ENCODE data around the gene C1GALT1.
"Not testable (repeated sequence)": the region's sequence is repeated elsewhere in the genome, so short reads cannot be mapped to it uniquely, and the experiment has no call there.

The C1GALT1 gene

DNA sequence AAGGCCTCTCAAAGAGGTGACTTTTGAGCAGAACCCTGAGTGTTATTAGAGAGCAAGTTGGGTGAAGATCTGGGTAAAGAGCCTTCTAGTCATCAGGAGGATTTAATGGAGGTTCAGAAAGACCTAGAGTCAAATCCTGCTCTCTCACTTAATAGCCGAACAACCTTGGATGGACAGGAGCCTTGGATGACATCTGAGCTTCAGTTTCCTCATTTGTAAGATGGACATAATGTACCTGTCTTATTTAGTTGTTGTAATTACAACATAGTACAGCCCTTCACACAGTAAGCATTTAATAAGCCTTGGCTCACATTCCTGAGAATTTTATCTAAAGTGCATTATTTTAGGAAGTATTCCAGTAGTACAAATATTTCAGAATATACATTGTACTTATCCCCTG lies 57.0 kb downstream of the C1GALT1 start:
- DNase-seq, result no peak

DNA sequence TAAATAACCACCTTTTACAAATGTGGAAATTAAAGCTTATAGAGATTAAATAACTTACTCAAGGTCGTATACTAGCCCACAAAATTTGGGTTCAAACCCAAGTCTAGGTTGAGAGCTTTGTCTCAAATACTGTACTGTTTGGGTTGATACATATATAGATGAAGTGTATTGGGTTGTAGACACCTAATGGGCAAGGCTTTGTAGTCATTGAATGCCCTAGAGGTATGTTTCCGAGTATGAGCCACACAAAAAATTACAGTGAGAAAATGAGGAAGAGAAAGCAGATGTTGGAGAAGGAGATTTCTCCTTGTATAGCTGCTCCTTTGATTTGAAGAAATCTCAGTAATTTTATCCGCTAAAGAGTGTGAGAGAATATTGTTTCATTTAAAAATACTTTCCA lies 60.6 kb downstream of the C1GALT1 start:
- no peak for DNase-seq

DNA sequence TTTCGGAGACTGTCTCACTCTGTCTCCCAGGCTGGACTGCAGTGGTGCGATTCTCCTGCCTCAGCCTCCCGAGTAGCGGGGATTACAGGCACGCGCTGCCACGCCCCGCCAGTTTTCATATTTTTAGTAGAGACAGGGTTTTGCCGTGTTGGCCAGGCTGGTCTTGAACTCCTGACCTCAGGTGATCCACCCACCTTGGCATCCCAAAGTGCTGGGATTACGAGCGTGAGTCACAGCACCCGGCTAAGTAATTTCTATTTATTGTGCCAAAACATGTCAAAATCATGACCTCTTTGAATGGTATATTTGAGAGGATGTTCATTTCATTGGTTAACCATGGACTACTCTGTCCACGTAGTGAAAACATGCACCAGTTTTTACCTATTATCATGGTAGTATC lies 62.9 kb downstream of the C1GALT1 start:
- not testable (repeated sequence) for DNase-seq

DNA sequence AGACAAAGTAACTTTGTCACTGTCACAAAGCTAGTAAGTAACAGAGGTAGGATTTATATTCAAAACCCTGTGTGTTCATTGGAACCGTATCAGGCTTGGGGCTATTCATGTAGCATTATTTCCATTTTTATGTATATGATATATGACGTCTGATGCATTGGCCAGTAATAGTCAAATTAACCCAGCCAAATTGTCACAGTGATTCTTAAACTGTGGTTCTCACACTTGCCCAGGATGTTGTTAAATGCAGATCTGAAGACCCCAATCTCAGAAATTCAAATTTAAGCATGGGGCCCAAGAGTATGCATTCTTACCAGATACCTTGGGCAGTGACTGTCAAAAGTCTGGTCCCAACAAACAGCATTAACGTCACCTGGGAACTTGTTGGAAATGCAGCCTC lies 63.9 kb downstream of the C1GALT1 start:
- DNase-seq, result no peak

DNA sequence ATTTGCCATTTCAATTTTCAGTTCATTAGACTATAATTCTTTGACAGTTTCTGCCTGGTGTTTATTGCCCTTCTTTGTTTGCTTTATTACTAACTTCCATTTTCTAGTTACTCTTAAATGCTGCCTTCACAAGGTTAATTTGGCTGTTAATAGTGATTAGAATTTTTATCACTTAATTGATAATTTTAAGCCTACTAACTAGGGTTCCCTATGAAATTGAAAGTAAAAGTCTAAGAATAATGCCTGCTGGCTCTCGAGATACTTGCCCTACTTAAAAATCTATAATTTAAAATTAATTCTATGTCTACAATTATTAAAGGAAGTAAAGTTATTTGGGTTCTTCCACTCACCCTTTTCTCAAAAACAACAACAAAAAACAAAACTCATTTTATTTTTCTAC lies 65.3 kb downstream of the C1GALT1 start:
- no peak for DNase-seq

DNA sequence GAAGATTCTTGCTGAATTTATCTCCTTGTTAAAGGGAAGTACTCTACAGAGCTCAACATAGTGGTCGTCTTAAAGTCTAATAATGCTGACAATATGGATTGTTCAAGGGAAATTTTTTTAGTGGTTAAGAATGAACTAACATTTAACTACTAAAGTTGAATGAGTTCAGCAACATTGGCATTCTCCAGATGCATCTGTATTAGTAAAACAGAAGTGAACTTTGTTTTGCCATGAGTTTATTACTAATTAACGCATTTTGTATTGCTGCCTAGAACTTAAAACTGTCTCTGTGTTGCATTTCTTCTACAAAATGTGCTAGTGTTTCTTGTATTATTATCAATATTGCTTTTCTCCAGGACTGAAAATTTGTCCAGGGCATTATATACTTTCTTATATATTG lies 67.5 kb downstream of the C1GALT1 start:
- no peak for DNase-seq

DNA sequence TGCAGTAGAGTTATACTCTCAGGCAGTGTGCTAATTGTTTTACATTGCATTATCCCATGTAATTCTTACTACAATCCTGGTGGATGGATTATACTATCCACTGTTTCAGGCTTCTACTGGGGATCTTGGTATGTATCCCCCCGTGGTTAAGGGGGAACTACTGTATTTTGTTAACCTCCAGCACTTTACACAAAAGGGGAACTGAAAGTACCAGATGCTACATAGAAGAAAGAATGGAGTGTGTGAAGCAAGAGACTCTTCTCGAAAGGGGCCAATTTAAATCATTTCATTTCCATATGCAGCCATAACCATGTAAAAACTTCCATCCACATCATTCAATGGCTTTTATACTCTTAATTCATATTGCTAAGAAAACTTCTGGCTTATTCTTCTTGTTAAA lies 69.4 kb downstream of the C1GALT1 start:
- DNase-seq, result no peak

DNA sequence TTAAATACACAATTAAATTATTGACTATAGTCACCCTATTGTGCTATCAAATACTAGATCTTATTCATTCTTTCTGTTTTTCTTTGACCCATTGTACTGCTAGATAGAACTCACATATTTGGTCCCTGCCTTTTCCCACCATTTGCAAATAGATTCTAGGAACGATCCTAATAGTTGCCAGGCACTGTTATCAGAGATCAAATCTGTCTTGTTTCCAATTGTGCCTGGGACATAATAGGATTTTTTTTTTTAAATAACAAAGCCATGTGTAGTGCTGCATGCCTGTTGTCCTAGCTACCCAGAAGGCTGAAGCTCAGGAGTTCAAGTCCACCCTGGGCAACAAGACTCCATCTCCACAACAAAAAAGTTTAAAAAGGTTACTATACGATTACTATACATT lies 72.0 kb downstream of the C1GALT1 start:
- DNase-seq, result no peak

DNA sequence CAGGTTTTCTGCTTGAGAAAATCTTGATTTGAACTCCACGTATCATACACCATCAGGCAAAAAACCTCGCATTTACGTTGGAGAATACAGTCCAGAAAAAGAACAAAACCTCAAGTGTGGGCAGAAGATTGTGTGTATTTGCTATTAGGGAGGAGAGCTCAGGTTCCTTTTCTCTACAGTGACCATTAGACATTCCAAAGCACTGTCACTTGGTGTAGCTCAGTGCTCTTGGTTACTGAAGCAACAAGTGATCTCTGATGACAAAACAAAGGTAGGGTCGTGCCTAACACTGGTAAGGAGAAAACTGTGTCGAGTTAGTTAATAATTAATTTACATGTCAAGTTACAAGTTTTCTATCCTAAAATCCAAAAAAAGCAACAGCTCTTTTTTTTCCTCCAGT lies 72.6 kb downstream of the C1GALT1 start:
- DNase-seq, result no peak

DNA sequence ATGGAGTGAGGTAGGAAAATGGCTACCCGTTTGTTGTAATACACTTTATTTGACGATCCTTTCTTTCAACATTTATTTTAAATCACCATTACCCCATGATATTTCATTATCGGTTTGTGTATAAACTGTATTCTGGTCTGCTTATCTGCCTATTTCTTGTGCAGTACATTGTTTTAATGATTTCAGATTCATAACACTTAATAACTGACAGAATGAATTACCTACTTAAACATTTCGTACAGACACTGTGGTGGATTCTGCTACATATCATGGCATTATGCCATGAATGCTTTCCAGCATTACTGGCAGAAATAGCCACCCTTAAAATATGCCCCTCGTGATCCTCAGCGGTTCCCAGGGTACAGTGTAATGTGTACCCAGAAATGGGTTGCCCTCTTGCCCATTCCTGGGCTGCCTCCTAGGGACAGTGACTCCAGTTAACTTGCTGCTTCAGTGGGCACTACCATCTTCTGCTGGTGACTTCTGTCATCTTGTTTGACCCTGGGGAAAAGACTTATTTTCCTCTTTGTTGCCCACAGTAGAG lies 74.5 kb downstream of the C1GALT1 start:
- no peak for DNase-seq

DNA sequence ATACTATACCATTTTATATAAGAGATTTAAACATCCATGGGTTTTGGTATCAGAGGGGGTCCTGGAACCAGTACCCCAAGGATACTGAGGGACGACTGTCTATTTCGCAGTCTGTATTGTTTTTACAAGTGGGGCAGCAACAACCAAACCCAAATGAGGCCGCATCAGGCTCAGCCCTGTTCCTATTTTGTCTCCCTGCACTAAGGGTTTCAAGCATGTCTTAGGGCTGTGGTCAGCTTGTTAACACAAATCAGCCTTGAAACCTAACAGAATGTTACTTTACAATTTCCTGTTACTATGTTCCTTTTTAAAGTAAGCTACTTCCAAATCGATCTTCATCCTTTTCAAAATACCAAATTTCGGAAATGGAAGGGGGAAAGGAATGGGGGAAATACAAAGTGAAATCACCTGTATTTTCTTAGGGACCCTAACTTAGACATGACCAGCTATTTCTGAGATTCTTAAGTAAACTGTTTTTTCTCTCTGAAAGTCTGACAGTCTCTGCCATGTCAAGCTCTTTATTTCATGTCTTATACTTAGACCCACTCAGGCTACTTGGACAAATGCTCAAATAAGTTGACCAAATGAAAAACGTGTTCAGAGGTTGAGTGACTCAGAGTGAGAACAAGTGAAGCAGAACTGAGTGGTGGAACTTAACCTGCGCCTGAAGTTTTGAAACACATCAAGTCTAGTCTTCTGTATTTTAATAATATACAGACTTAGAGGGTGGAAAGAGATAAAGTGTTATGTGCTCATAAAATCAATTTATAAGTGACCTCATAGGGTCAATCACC lies 75.8 kb downstream of the C1GALT1 start:
- DNase-seq, result no peak

DNA sequence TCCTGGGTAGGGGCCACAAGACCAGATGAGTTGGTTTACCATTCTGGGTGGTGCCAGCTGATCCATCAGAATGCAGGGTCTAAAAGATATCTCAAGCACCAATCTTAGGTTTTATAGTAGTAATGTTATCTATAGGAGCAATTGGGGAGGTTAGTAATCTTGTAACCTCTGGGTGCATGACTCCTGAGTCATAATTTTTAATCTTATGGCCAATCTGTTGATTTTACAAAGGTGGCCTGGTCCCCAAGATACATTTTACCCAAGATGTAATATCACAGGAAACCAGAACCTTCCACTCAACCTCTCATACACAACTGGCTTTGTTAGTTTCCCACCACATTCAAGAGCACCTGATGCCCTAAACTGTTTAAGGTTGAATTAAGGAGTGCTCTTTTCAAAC lies 79.5 kb downstream of the C1GALT1 start:
- no peak for DNase-seq

DNA sequence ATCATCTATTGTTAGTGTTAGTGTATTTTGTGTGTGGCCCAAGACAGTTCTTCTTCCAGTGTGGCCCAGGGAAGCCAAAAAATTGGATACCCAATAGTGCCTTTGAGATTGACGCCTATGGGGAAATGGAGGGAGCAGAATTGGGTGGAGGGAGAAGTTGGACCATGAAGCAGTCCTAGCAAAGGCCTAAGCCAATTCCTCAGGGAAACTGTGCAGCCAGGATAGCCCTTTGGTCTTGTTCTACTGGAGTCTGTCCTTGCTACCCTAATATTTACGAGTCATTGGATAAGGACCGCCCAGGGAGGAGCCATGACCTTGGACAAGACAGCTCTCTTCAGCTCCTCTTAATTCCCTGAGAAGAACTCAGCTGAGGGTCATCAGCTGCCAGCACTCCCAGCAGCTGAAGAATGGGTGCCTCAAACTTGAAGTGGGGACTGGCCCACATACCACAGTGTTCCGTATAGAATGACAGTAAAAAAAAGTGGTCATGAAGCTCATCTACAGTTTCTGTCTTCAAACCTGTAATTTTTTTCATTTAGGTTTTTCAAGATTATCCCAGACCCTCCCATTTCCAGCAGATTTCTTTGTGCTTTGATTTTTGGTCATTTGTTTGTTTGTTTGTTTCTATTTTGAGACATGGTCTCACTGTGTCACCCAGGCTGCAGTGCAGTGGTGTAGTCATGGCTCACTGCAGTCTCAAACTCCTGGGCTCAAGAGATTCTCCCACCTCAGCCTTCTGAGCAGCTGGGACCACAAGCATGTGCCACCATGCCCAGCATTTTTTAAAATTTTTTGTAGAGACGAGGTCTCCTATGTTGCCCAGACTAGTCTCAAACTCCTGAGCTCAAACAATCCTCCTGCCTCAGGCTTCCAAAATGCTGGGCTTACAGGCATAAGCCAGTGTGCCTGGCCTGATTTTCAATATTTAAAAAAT lies 81.2 kb downstream of the C1GALT1 start:
- DNase-seq, result no peak

DNA sequence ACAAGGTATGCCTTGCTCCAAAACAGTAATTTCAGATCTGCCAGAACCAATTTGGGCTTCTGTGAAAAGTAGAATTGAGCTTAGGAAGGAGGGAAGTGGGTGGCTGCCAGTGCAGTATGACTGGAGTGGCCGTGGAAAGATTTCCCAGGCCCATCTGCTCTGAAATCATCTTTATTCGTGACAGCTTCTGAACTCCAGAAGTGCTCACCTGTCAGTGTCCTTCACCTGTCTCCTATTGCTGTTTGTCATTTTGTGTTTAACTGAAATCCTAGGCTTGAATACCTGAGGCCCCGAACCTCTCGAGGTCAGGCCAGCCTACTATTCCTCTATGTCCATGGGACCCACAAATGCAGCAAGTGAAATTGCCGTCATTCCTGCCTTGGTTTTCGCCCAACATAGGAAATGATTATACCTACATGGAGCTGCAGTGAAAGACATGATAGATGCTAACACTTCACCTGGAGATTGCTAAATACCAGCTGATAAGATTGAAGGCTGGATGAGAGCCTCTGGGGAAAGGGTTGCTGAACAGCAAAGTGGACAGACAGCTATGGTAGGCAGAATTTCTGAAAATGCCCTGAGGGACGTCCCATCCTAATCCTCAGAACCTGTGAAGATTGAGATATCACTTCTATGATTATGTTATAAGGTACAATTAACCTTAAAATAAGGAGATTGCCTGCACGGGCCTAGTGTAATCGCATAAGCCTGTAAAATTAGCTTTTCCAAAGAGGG lies 82.1 kb downstream of the C1GALT1 start:
- no peak for DNase-seq

DNA sequence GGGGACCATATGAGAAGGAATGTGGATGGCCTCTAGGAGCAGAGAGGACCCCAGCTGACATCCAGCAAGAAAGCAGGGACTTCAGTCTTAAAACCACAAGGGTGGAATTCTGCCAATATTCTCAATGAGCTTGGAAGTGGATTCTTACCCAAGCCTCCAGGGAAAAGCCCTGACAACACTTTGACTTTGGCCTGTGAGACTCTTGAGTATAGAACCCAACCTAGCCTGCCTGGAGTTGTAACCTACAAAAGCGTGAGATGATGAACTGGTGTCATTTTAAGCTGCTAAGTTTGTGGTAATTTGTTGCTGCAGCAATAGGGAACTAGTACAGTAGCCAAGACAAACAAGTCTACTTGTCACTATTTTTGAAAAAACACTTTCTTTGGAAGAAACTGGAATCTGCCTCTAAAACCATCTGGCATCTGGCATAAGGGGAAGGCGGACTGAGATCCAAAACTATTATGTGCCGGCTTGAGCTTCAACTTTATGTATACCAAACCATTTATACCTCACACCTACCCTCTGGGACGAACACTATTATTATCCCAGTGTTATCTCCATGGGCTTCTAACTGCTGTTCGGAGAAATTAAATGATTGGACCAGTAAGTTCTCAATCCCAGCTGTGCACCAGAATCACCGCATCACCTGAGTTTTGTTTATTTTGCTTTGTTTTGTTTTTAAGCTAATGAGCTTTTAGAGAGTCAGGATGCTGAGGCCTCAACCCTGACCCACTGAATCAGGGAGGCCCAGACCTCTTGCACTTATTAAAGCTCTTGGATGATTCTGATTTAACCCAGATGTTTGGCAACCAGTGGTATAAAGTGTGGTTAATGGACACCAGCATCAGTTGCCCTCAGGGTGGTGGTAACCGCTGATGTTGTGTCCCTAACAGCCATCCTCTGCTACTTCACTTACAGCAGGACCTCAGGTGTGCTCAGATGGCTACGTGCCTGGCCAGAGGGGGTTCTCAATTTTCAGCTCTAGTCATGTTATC lies 83.0 kb downstream of the C1GALT1 start:
- no peak for DNase-seq

DNA sequence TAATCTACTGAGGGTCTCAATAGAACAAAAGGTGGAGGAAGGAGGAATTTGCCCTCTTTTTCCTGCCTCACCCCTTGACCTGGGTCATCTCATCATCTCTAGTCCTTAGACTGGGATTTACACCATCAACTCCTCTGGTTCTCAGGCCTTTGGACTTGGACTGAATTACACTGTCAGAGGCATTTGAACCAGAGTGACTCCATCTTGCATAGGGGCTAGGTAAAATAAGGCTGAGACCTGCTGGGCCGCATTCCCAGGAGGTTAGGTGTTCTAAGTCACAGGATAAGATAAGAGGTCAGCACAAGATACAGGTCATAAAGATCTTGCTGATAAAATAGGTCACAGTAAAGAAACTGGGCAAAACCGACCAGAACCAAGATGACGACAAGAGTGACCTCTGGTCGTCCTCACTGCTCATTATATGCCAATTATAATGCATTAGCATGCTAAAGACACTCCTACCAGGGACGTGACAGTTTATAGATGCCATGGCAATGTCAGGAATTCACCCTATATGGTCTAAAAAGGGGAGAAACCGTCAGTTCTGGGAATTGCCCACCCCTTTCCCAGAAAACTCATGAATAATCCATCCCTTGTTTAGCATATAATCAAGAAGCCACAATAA lies 84.0 kb downstream of the C1GALT1 start:
- no peak for DNase-seq

DNA sequence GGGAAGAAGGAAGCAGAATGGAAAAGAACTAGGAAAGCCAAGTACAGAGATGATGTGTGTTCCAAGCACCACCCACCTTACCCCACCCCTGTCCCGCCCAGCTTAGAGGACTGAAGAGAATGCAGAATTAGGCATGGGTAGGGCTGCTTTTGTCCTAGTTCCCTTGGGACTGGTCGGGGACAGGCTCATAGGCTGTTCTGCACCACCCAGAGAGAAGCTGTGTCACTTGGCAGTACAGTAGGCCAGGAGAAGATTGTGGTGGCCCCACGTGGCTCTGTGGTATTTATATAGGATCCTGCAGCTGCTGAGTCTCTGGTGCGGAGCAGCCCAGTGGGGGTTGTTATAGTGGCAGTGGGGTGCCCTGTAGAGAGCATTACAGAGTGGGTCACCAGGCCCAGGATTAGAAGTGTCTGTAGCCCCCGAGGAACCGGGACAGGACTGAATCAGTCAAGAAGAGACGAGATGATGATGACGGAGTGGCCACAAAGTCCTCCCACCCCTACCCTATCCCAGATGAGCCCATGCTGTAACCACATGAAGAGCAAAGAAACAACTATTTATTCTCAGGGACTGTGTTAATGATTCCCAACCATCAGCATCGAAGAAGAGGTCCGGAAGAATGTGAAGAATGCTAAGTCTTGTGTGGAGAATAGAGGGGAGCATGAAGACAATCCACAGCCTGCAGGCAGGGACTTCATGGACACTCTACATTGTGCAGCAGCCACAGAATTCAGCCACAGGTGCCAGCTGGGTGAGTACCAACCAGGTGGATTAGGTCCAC lies 88.9 kb downstream of the C1GALT1 start:
- no peak for DNase-seq

DNA sequence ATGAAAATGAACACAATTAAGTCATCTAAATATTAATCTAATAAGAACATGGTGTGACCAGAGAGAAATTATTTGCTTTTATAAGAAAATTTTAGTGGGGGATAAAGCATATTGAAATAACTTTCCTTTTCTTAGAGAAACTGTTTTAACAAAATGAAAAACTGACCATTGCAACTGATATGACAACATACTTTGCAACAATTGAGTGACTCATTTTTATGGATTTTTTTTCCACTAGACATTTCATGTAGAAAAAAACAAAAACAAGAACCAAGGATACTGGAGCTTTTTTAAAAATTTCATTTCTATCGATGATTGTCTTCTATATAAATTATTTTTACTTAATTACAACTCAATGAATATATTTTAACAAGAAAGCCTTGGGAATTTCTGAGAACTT lies 90.0 kb downstream of the C1GALT1 start:
- no peak for DNase-seq

DNA sequence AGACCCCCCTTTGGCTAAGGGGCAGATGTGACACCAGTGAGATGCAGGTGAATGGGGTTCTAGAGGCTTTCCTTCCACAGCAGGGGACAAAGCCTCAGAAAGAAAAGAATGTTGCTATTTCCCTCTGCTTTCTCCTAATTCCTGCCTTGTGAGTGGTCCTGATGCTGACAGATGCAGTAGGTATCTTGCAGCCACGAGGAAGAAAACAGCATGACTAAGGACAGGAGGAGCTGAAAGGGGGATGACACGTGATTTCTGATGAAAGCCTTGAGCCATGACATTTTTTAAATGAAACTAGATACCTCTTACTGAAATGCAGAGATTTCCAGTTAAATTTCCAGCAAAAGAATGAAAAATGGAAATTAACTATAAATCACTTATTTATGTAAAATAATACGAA lies 92.4 kb downstream of the C1GALT1 start:
- no peak for DNase-seq

DNA sequence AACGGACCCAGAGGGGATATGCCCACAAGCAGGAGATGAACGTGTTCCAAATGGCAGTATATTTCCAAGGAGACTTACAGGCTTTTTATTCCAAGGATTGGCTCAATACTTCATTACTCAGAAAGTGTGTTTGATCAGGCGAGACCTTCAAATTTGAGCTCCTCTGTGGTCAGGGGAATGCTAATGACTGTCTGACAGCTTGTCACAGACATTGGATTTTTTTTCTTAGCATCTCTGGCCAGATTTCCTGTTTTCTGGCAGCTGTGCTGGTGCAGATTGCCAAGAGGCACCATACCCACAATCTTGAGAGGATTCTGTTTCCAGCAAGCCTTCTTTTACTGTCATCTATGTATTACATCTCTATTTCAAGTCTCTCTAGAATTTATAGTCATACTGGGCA lies 93.8 kb downstream of the C1GALT1 start:
- DNase-seq, result no peak
